Ascending aorta (tissue), 2 donors: ENCODE data around the gene DCAF8. TPM values are rescaled to one million over a fixed set of nuclear protein-coding genes. Genes with fewer than 3 reads are reported as not detected.

ENCODE experiments used
- DNase-seq, 2 donors: peaks; one replicate each; pipeline ENCODE4 v3.0.0-alpha.2; 2019; ENCODE audit warnings: low spot score in 2 of 2
- H3K27ac ChIP-seq, 2 donors: fragments of 200-600 bp; sonication (generic); one replicate each; pipeline ENCODE4 v1.5.1; 2016 to 2017; ENCODE audit warnings: mild to moderate bottlenecking in 1 of 2
- H3K27me3 ChIP-seq: fragments of 200-600 bp; sonication (generic); one replicate; pipeline ENCODE4 v1.5.1; 2017
- H3K36me3 ChIP-seq, 2 donors: fragments of 200-600 bp; sonication (generic); one replicate each; pipeline ENCODE4 v1.5.1; 2016
- H3K4me1 ChIP-seq, 2 donors: fragments of 200-600 bp; sonication (generic); one replicate each; pipeline ENCODE4 v1.5.1; 2016 to 2017; ENCODE audit warnings: mild to moderate bottlenecking in 1 of 2
- H3K4me3 ChIP-seq, 2 donors: fragments of 200-600 bp; sonication (generic); one replicate each; pipeline ENCODE4 v1.5.1; 2016 to 2017; ENCODE audit warnings: mild to moderate bottlenecking in 1 of 2
- H3K9me3 ChIP-seq, 2 donors: fragments of 200-600 bp; sonication (generic); one replicate each; pipeline ENCODE4 v1.5.1; 2016
- intact Hi-C: fragments of 100-400 bp; cut with DNase I; formaldehyde crosslinking; loops from one replicate; pipeline ENCODE4 v1.15.1; 2023
- total RNA-seq: library from RNA; depleted of rRNA; stranded (reverse); fragments of >200 nt; gene quantifications from one replicate; pipeline ENCODE4 v1.1.0, GENCODE V29; 2016
- TF ChIP-seq, protein P1 (sequence below), 3 experiments: fragments of 200-600 bp in 2 of 3; fragments of 450-650 bp in 1 of 3; sonication (generic) in 2 of 3; IDR thresholded peaks; one replicate each; pipeline ENCODE4 v1.5.1; 2016 to 2019; ENCODE audit warnings: antibody characterized with exemption in 3 of 3, mild to moderate bottlenecking in 1 of 3, moderate library complexity in 1 of 3

The DCAF8 gene
- total RNA-seq, 1 donor from 2014 or later: 68.9 TPM

DNA sequence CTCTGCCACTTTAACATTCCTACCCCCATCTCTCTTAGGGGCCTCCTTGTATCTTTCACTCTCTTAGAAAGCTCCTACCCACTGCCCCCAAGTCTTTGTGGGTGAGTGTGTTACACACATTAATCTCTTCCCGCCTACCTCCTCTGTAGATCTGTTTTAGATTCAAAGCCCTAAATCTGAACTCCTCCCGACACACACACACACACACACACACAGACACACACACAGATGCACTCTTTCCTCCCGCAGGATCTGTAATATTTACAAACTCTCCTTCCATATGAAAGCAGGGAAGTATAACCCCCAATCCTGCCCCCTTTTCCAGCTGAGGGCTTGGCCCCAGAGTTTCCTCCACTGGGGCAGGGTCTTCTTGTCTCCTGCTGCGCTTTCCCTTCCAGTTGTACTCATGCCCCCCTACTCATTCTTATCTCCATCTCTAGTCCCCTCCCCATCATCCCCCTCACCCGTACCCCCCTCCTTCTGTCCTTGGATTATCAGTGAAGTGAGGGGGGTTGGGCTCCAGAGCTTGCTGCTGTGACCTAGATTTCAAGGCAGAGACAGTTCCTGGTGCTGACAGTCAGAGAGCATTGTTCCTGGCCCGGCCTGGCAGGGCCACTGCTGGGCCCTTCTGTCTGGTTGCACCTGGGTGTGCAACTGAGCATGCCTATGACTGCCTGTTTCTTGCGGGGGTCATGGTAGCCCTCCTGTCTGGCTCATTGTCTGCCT is 52.9 kb downstream of the DCAF8 start:
- Histone ChIP-seq H3K36me3 (peaks cover 25 to 49% of the 10 kb centered on the region in 2 donors), H3K27me3 (no peaks in the 10 kb centered on the region), H3K27ac (peak overlapping the region; percentile 94 to 98), H3K4me1 (peaks cover 3 to 47% of the 10 kb centered on the region in 2 donors), H3K4me3 (peak overlapping the region in 1 of 2 donors; percentile 5), H3K9me3 (no peaks in the 10 kb centered on the region)
- TF ChIP-seq, protein P1, sequence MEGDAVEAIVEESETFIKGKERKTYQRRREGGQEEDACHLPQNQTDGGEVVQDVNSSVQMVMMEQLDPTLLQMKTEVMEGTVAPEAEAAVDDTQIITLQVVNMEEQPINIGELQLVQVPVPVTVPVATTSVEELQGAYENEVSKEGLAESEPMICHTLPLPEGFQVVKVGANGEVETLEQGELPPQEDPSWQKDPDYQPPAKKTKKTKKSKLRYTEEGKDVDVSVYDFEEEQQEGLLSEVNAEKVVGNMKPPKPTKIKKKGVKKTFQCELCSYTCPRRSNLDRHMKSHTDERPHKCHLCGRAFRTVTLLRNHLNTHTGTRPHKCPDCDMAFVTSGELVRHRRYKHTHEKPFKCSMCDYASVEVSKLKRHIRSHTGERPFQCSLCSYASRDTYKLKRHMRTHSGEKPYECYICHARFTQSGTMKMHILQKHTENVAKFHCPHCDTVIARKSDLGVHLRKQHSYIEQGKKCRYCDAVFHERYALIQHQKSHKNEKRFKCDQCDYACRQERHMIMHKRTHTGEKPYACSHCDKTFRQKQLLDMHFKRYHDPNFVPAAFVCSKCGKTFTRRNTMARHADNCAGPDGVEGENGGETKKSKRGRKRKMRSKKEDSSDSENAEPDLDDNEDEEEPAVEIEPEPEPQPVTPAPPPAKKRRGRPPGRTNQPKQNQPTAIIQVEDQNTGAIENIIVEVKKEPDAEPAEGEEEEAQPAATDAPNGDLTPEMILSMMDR (IDR thresholded peaks at IDR 0.05): no peak
- DNase-seq: no peak
- intact Hi-C loops: loop anchor here (5.0 to 10.0 kb wide), 2 partner anchors 53 to 1185 kb away; partner anchors contain the start of gene DCAF8

DNA sequence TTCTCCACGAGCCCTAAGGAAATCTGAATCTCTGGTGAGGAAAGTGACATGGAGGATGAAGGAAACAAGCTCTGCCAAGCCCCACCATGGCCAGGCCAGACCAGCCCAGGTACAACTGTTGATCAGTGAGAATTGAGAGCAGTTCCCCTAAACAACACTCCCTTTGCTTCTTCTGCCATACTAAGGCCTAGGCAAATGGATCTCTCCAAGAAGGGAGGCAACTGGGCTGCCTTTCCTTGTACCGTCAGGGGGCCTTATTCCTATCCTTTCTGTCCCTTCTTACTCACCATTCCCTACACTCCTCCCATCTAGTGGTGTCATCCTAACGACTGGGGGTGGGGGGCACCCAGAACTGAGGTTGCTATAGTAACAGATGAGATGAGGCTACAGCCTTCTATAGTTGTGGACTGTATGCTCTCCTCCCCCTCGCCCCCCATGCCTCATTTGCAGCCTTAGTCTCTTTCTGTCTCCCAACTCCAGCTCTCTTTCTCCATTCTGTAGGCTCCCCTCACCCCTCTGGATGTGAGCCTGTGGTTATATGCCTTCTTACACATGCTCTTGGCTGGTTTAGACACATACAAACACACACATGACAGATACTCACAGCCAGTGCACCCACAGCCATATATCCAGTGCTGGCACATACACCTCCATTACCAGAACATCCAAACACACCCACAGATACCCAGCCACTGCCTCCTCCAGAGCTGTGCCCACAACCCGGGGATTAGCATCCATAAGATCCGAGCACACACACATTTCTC is 53.6 kb downstream of the DCAF8 start:
- Histone ChIP-seq H3K4me3 (peak overlapping the region in 1 of 2 donors; percentile 5), H3K27me3 (no peaks in the 10 kb centered on the region), H3K9me3 (no peaks in the 10 kb centered on the region), H3K27ac (peak overlapping the region; percentile 94 to 98), H3K36me3 (peaks cover 18 to 42% of the 10 kb centered on the region in 2 donors), H3K4me1 (peaks cover 3 to 47% of the 10 kb centered on the region in 2 donors)
- TF ChIP-seq, protein P1 (IDR thresholded peaks at IDR 0.05): no peak
- intact Hi-C loops: loop anchor here (5.0 to 10.0 kb wide), 2 partner anchors 54 to 1186 kb away; partner anchors contain the start of gene DCAF8
- no peak for DNase-seq

DNA sequence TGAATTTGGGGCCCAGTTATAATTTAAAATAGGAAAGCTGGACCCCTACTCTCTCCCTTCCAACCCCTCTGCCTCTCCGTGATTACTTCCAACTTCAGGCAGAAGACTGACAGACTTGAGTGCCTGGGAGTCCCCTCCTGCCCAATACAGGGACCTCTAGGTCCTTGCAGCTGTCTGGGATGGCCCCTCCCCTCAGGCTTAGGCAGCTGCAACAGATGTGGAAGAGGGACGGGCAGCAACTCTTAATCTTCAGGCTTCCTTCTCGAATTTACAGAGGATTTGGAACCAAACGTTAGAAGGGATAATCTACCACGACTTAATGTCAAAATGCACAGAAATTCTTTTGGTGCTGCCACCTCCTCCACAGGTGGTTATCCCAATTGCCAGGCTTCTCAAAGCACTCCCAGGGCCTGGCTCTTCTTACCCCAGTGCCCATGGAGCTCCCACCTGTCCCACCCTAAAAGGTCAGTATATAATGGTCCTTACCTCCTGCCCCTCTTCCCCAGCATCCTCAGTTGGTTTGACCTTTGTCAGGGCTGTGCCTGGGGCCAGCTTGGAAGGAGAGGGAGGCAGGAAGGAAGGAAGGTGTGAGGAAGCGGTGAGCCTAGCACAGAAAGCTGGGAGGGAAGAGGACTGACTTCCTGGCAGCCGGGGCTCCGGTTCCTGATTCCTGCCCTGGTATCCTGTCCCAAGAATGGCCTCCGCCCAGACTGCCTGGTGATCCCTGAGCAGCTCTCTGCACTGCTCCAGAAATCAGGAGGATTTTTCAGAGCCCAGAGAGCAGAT is 54.4 kb downstream of the DCAF8 start:
- TF ChIP-seq, protein P1 (IDR thresholded peaks at IDR 0.05): no peak
- peak overlapping the region; percentile 94 to 98 for H3K27ac ChIP-seq
- no peaks in the 10 kb centered on the region for H3K9me3 ChIP-seq
- intact Hi-C loops: loop anchor here (5.0 to 10.0 kb wide), 2 partner anchors 54 to 1187 kb away; partner anchors contain the start of gene DCAF8
- peaks cover 10 to 34% of the 10 kb centered on the region in 2 donors for H3K36me3 ChIP-seq
- no peak overlapping the region for H3K4me3 ChIP-seq
- no peaks in the 10 kb centered on the region for H3K27me3 ChIP-seq
- DNase-seq: no peak
- peaks cover 3 to 47% of the 10 kb centered on the region in 2 donors for H3K4me1 ChIP-seq

DNA sequence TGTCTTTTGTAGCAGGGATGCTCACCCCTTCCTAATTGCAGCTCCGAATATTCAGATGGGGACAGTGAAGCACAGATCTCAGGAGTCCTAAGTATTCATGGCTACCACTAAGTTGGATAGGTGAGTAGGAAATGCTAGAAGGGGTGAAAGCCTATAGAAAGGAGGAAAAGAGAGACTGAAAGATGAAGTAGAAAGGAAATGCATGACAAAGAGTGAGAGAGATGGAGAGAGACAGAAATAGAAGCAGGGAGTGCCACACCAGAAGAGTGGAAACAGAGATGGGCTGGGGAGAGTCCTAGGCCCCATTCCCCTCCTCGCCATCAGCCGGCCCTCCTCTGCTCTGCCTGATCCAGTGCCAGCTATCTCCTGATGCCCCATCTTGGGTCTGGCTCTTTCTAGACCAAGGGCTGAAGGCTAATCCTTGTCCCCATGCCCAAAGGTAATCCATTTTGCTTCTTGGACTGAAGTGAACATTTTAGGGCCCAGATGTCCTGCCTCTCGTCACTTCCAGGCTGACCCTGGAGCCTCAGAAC is 55.2 kb downstream of the DCAF8 start:
- Histone ChIP-seq H3K36me3 (peaks cover 2 to 26% of the 10 kb centered on the region in 2 donors), H3K4me3 (peak overlapping the region in 1 of 2 donors; percentile 94), H3K4me1 (peaks cover 3 to 47% of the 10 kb centered on the region in 2 donors), H3K9me3 (no peaks in the 10 kb centered on the region), H3K27ac (peak overlapping the region; percentile 94 to 98), H3K27me3 (no peaks in the 10 kb centered on the region)
- intact Hi-C loops: loop anchor here (5.0 to 10.0 kb wide), 2 partner anchors 55 to 1188 kb away; partner anchors contain the start of gene DCAF8
- TF ChIP-seq, protein P1 (IDR thresholded peaks at IDR 0.05): no peak
- no peak for DNase-seq
